ENCODE data around the gene GRXCR2.

The GRXCR2 gene

DNA sequence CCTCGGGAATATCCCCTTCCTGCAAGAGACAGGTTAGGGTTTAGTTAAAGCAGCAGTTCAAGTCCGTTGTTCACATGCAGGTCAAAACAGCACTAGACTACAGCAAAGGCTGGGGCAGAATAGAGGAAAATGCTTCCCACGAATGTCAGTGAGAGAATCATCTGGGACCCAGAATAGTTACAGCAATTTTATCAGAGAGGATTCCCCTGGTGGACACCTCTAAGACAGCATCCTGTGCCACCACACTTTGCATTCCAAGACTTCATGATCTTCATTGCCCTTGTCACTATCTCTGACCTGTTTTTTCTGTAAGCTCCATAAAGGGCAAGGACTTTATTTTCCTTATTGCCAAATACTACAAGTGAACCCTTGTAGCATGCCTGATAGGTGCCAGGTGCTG, 12.9 kb downstream of the GRXCR2 start (continued):
- TF ChIP-seq ARNTL (CRISPR knock-in tag; IDR thresholded peaks at IDR 0.05; ENCODE audit: borderline replicate concordance, low read depth) (no peak), ZNF70 (CRISPR knock-in tag; IDR thresholded peaks at IDR 0.05) (no peak), RARB (CRISPR knock-in tag; IDR thresholded peaks at IDR 0.05) (no peak), ESRRG (CRISPR knock-in tag; IDR thresholded peaks at IDR 0.05) (no peak), ZNF8 (CRISPR knock-in tag; IDR thresholded peaks at IDR 0.05) (no peak)

DNA sequence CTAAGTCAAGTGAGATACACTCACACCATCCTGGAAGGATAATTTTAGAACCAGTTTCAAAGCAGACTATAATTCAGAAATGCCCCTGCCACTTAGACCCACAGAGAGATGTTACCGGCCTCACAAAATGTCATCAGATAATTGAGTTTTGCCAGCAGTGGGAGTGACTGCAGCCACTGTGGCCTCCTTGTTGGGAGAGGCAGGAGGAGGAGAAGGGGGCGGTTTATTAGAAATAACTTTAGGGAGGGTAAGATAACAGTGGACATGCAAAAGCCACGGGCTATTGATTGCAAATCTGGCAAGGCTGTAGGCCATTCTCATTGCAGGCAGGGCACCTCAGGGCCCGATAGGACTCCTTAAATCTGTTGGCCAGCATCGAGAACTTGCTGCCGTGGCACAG, 13.4 kb downstream of the GRXCR2 start:
- no peak for ATAC-seq

DNA sequence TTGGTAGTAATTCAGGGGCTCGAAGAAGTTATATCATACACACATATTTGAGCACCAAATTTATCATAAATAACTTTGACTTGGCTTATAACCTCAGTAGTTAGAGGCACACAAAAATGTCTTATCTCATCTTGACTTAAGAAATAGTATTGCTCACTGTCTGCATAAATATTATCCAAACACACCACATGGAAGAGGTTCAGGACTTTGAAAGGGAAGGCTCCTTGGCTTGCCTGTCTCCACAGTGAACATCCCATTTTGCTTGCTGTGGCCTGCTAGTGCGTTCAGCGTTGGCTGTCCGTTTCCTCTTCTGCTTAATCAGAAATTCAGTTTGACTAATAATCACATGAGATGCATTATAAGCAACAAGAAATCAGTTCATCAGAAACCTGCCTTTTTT, 13.9 kb downstream of the GRXCR2 start:
- ATAC-seq, result no peak

More for the DNA sequence above, 13.4 kb downstream of the GRXCR2 start:
- no peak for TF ChIP-seq OSR1 (CRISPR knock-in tag; IDR thresholded peaks at IDR 0.05)

DNA sequence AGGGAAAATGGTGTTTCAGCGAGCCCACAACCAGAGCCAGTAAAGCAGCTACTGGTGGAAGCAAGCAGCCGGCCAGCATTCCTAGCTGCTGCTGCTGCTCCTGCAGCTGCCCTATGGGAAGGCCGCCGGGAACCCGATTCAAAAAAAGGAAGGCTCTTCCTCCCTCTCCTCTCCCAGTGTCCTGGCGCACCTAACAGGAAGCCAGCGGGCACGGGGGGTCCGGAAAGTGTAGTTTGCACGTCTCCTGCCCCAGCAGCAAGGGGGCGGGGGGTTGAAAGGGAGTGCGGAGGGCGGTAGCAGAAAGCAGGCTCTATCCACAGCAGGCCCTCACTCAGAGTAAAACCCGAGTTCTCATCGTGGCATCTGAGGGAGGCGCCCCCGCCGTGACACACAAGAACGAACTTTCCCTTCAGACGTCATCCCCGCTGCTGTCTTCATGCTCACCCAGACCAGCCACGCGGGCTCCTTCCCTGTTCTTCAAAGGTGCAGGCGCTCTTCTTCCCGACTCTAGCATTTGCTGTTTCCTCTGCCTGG, 16.5 kb downstream of the GRXCR2 start:
- TF ChIP-seq PPARA (CRISPR knock-in tag; IDR thresholded peaks at IDR 0.05; ENCODE audit: borderline replicate concordance) (no peak), PATZ1 (CRISPR knock-in tag; IDR thresholded peaks at IDR 0.05; ENCODE audit: borderline replicate concordance) (no peak), CREB5 (CRISPR knock-in tag; IDR thresholded peaks at IDR 0.05; ENCODE audit: low read depth) (no peak), ZC3H10 (CRISPR knock-in tag; IDR thresholded peaks at IDR 0.05) (no peak), ZNF70 (CRISPR knock-in tag; IDR thresholded peaks at IDR 0.05) (no peak), ZNF8 (CRISPR knock-in tag; IDR thresholded peaks at IDR 0.05) (no peak)
- TF ChIP-seq, protein P1, sequence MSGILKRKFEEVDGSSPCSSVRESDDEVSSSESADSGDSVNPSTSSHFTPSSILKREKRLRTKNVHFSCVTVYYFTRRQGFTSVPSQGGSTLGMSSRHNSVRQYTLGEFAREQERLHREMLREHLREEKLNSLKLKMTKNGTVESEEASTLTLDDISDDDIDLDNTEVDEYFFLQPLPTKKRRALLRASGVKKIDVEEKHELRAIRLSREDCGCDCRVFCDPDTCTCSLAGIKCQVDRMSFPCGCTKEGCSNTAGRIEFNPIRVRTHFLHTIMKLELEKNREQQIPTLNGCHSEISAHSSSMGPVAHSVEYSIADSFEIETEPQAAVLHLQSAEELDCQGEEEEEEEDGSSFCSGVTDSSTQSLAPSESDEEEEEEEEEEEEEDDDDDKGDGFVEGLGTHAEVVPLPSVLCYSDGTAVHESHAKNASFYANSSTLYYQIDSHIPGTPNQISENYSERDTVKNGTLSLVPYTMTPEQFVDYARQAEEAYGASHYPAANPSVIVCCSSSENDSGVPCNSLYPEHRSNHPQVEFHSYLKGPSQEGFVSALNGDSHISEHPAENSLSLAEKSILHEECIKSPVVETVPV (CRISPR knock-in tag; IDR thresholded peaks at IDR 0.05), result no peak
- ATAC-seq, result no peak

More for the DNA sequence above, 13.9 kb downstream of the GRXCR2 start:
- TF ChIP-seq ARNTL (CRISPR knock-in tag; IDR thresholded peaks at IDR 0.05; ENCODE audit: borderline replicate concordance, low read depth) (no peak), TCF4 (CRISPR knock-in tag; IDR thresholded peaks at IDR 0.05; ENCODE audit: borderline replicate concordance) (no peak), GLIS3 (CRISPR knock-in tag; IDR thresholded peaks at IDR 0.05) (no peak), TOX (CRISPR knock-in tag; IDR thresholded peaks at IDR 0.05; ENCODE audit: borderline replicate concordance) (no peak), PATZ1 (CRISPR knock-in tag; IDR thresholded peaks at IDR 0.05; ENCODE audit: borderline replicate concordance) (no peak), BACH2 (CRISPR knock-in tag; IDR thresholded peaks at IDR 0.05; ENCODE audit: borderline replicate concordance) (no peak), CSDC2 (CRISPR knock-in tag; IDR thresholded peaks at IDR 0.05) (no peak)
- TF ChIP-seq, protein P2, sequence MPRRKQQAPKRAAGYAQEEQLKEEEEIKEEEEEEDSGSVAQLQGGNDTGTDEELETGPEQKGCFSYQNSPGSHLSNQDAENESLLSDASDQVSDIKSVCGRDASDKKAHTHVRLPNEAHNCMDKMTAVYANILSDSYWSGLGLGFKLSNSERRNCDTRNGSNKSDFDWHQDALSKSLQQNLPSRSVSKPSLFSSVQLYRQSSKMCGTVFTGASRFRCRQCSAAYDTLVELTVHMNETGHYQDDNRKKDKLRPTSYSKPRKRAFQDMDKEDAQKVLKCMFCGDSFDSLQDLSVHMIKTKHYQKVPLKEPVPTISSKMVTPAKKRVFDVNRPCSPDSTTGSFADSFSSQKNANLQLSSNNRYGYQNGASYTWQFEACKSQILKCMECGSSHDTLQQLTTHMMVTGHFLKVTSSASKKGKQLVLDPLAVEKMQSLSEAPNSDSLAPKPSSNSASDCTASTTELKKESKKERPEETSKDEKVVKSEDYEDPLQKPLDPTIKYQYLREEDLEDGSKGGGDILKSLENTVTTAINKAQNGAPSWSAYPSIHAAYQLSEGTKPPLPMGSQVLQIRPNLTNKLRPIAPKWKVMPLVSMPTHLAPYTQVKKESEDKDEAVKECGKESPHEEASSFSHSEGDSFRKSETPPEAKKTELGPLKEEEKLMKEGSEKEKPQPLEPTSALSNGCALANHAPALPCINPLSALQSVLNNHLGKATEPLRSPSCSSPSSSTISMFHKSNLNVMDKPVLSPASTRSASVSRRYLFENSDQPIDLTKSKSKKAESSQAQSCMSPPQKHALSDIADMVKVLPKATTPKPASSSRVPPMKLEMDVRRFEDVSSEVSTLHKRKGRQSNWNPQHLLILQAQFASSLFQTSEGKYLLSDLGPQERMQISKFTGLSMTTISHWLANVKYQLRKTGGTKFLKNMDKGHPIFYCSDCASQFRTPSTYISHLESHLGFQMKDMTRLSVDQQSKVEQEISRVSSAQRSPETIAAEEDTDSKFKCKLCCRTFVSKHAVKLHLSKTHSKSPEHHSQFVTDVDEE (CRISPR knock-in tag; IDR thresholded peaks at IDR 0.05), result no peak
- TF ChIP-seq, protein P1 (CRISPR knock-in tag; IDR thresholded peaks at IDR 0.05), result no peak

All from SK-N-SH treated with all-trans-retinoic acid at 6 μM for 48 hours (cell line).